HG03521 (cell line): ENCODE measurements around the gene SEPHS1.
"Not testable (repeated sequence)": the region's sequence is repeated elsewhere in the genome, so short reads cannot be mapped to it uniquely, and the experiment has no call there.

Source experiments
- ATAC-seq: cut with Tn5 transposase; IDR thresholded peaks from one replicate; pipeline ENCODE4 v1.9.1; 2021; ENCODE audit warnings: mild to moderate bottlenecking, moderate library complexity; ENCODE audit not compliant: unreplicated experiment

SEPHS1 gene

GRCh38 chr10:13291821-13292773, 56.0 kb downstream of the SEPHS1 start:
- no peak for ATAC-seq

- ATAC-seq: no peak
Measured at GRCh38 chr10:13291061-13291460, 57.0 kb downstream of the SEPHS1 start.

DNA sequence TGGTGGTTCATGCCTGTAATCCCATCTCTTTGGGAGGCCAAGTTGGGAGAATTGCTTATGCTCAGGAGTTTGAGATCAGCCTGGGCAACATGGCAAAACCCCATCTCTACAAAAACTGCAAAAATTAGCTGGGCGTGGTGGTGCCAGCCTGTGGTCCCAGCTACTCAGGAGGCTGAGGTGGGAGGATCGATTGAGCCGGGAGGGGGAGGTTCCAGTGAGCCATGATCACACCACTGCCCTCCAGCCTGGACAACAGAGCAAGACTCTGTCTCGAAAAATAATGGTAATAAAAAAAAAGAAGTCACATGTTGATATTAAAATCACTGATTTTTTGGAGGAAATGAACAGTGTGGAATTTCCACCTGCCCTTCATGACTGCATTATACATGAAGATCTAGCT, 64.0 kb downstream of the SEPHS1 start:
- ATAC-seq: no peak

DNA sequence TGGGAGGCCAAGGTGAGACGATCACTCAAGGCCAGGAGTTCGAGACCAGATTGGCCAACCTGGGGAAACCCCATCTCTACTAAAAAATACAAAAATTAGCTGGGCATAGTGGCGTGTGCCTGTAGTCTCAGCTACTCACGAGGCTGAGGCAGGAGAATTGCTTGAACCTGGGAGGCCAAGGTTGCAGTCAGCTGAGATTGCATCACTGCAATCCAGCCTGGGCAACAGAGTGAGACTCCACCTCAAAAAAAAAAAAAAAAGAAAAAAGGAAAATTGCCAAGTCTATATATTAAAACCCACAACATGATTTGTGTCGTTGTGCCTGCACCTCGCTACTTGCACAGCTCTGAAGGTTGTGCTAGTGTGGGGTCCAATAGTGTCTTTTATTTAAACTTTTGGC, 65.7 kb downstream of the SEPHS1 start:
- not testable (repeated sequence) for ATAC-seq

DNA sequence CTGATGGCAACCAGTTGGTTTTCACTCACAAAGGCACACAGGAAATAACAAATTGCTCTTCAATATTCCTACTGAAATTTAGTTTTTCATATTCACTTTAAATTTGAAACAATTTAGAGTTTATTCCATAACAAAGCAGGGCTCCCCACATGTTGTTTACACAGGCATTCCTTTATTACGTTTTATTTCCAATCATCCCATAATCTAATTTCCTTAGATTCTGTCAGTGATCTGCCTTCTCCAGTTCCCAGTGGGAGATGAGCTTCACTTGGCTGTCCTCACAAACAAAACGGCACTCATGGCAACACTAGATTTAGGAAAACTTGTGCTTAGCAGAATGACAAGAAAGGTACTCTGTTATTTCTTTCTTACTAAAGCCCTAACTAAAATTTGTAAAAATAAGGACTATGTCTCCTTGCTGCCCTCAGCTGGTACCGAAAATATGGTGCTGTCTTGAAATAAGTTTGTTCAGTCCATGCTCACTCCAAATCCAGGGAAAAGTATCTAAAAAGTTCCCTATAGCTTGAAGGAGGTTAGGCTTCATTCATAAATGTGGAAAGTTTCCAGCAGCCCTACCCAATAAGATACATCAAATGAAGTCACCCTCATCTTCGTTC, 71.2 kb downstream of the SEPHS1 start:
- no peak for ATAC-seq

- not testable (repeated sequence) for ATAC-seq
Measured at GRCh38 chr10:13276146-13276545, 71.9 kb downstream of the SEPHS1 start.

DNA sequence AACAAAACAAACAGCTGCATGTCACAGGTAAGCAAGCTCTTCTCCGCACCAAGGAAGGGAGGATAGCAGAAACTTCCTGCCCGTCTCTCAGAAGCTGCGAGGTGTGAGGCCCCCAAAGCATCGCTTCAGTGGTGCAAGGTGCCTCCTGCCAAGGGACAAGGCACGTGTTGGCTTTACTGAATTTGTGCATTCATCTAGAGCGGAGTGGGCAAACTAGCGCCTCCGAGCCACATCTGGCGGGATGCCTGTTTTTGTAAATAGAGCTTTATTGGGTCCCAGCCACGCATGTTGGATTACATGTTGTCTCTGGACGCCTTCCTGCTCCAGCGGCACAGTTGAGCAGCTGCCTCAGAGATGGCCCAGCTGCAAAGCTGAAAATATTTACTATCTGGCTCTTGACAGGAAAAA, 75.9 kb downstream of the SEPHS1 start:
- no peak for ATAC-seq

DNA sequence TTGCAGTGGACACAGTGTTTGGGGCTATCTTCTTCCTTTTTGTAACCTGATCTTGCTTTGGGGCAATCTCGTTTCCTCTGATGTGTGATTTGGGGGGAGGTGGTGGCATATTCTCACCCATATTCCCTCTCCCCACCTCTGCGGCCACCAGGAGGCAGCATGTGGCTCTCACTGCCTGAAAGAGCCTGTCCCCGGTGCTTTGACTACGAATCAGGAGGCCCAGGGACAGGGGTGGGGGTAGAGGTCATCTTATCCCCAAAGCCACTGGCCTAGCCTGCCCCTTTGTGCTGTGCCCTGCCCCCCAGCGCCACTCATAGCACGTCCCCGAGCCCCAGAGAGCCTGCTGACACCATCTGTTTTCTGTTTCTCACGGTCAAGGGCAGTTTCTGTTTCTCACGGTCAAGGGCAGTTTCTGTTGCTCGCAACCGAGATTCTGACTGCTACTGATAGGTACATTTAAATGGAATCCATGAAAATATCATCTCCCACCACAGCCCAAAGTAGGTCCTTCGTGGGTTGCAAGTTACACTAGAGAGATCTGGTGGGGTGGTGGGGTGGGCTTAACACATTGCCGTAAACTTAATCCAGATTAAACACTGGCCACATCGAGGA, 76.4 kb downstream of the SEPHS1 start:
- no peak for ATAC-seq

GRCh38 chr10:13270877-13271551, 77.1 kb downstream of the SEPHS1 start:
- ATAC-seq: no peak

GRCh38 chr10:13268841-13269240, 79.3 kb downstream of the SEPHS1 start:
- ATAC-seq: no peak

- no peak for ATAC-seq
Measured at GRCh38 chr10:13268310-13268709, 79.8 kb downstream of the SEPHS1 start.
